ENCODE results near the gene PARVA. TPM values are rescaled to one million over a fixed set of nuclear protein-coding genes. Genes with fewer than 3 reads are reported as not detected.

PARVA gene
- total and polyA plus RNA-seq, 2 of the 8 experiments (the other 6 are each of a cell fraction or from before 2014, with no cell fraction given): 3.1 to 13.5 TPM

DNA sequence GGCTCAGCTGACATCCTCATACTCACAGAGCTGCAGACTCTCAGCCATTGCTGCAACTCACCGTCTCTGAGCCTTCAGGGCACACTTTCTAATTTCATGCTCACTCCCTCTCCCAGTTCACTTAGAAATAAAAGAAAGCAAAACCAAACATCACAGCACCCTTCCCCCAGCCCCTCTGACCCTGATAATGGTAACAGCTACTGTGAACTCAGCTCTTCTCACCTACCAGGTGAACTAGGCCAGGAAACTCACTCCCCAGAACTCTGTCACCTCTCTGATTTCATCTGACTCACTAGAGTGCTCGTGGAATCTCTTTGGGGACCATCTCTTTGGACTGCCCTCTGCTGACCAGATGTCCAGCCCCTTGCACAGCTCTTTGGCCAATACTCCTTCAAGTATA is 14.5 kb upstream of the PARVA start:
- Histone ChIP-seq H3K23me2 (ENCODE audit: low read depth, low read length) (no peaks in the 10 kb centered on the region), H2BK12ac (ENCODE audit: low read depth, low read length) (no peak overlapping the region), H3K4me1 (replicated peaks in 1 of 4; ENCODE audit: control insufficient read depth in 3 of 4, insufficient read depth in 4 of 4, low read length in 3 of 4) (peaks cover 0 to 4% (median 3%) of the 10 kb centered on the region in 4 experiments; a peak in 3 of 7 replicates), H3K18ac (ENCODE audit: extremely low read depth, low read length) (no peak overlapping the region), H4K8ac (ENCODE audit: extremely low read depth, insufficient read depth, low read length) (no peak overlapping the region), H2BK5ac (ENCODE audit: low read depth, low read length) (no peak overlapping the region), H2BK15ac (ENCODE audit: low read length) (no peak overlapping the region), H3K56ac (replicated peaks; ENCODE audit: insufficient read length, low read depth, low read length) (no peak overlapping the region), H3K9ac (replicated peaks in 1 of 4; ENCODE audit: extremely low read depth in 1 of 4, low read depth in 3 of 4, low read length in 3 of 4) (no peak overlapping the region), H2BK120ac (replicated peaks; ENCODE audit: low read depth, low read length) (no peak overlapping the region), H4K20me1 (replicated peaks in 1 of 2; ENCODE audit: control insufficient read depth in 1 of 2, insufficient read depth in 2 of 2, low read length in 2 of 2) (no peaks in the 10 kb centered on the region), H3K23ac (ENCODE audit: insufficient read length) (no peak overlapping the region), H3K79me2 (ENCODE audit: control insufficient read depth in 1 of 2, insufficient read depth in 2 of 2, low read length in 2 of 2) (no peaks in the 10 kb centered on the region), H3K4me3 (ENCODE audit: extremely low read depth in 1 of 4, insufficient read depth in 2 of 4, low read depth in 3 of 4, low read length in 4 of 4) (no peak overlapping the region), H2AFZ (ENCODE audit: low read length) (no peak overlapping the region), H3K27ac (ENCODE audit: low read depth, low read length) (no peak overlapping the region), H3K4ac (replicated peaks; ENCODE audit: insufficient read length, low read depth, low read length) (no peak overlapping the region), H3K36me3 (ENCODE audit: control insufficient read depth in 2 of 4, insufficient read depth in 4 of 4, low read length in 3 of 4) (no peaks in the 10 kb centered on the region), H3K4me2 (ENCODE audit: insufficient read depth in 1 of 2, low read depth in 2 of 2, low read length in 2 of 2) (no peak overlapping the region), H3K14ac (ENCODE audit: insufficient read length) (no peak overlapping the region), H3K27me3 (replicated peaks in 1 of 4; ENCODE audit: control insufficient read depth in 3 of 4, extremely low read depth in 1 of 4, insufficient read depth in 3 of 4, low read length in 3 of 4) (no peaks in the 10 kb centered on the region), H4K5ac (ENCODE audit: insufficient read length, low read depth, low read length) (no peak overlapping the region), H2BK20ac (ENCODE audit: low read length) (no peak overlapping the region), H2AK5ac (ENCODE audit: low read depth, low read length) (no peak overlapping the region), H4K91ac (replicated peaks; ENCODE audit: insufficient read length, low read length) (no peak overlapping the region), H3K9me3 (ENCODE audit: insufficient read depth in 2 of 2, low read depth in 1 of 2, low read length in 1 of 2) (no peaks in the 10 kb centered on the region), H3K79me1 (ENCODE audit: low read depth, low read length) (no peaks in the 10 kb centered on the region)
- ChIA-PET POLR2A (ENCODE audit: partially characterized antibody) (no interaction called here), CTCF (ENCODE audit: partially characterized antibody) (interaction anchor here (1.0 to 1.7 kb wide), 6 partner anchors 10 to 618 kb away, joined by 3 to 6 read pairs (median 6); no protein-coding TSS in a partner anchor)
- WGBS, 2 experiments (ENCODE audit: extremely low coverage in 1 of 2, insufficient coverage in 1 of 2, insufficient read length in 1 of 2, insufficient replicate concordance in 2 of 2, low coverage in 1 of 2, low lambda C conversion rate in 2 of 2, missing lambda C conversion rate in 1 of 2): 40% methylated on average over 2 of the region's 2 CpGs; no CpG with 5 or more reads in 1 of the 2 experiments
- FAIRE-seq: no peak
- DNase-seq (ENCODE audit: low read depth in 1 of 2, low spot score in 2 of 2): no peak
- TF ChIP-seq CTBP2 (IDR thresholded peaks at IDR 0.05; ENCODE audit: borderline replicate concordance, insufficient read depth, insufficient read length, low read length): no peak
- TF ChIP-seq SIN3A (conservative IDR thresholded peaks at IDR 0.05 in 1 of 2, IDR thresholded peaks at IDR 0.05 in 1 of 2; ENCODE audit: low read depth in 1 of 2, low read length in 2 of 2): no peak
- TF ChIP-seq POLR2AphosphoS5 (IDR thresholded peaks at IDR 0.05; ENCODE audit: low read depth, low read length): no peak
- no peak for TF ChIP-seq EP300 (IDR thresholded peaks at IDR 0.05; ENCODE audit: borderline replicate concordance in 1 of 2, low read depth in 2 of 2, low read length in 2 of 2)
- TF ChIP-seq RAD21 (IDR thresholded peaks at IDR 0.05 in 1 of 2, conservative IDR thresholded peaks at IDR 0.05 in 1 of 2; ENCODE audit: low read depth in 2 of 2, low read length in 2 of 2): no peak
- TF ChIP-seq BRCA1 (IDR thresholded peaks at IDR 0.05; ENCODE audit: low read depth, low read length): no peak
- no peak for TF ChIP-seq SUZ12 (IDR thresholded peaks at IDR 0.05; ENCODE audit: low read length)
- no peak for TF ChIP-seq ZNF274 (IDR thresholded peaks at IDR 0.05; ENCODE audit: borderline replicate concordance, extremely low read depth, low read length)
- TF ChIP-seq SIRT6 (IDR thresholded peaks at IDR 0.05; ENCODE audit: low read length): no peak
- no peak for TF ChIP-seq EGR1 (IDR thresholded peaks at IDR 0.05; ENCODE audit: borderline replicate concordance, low read depth, low read length)
- no peak for TF ChIP-seq RNF2 (IDR thresholded peaks at IDR 0.05; ENCODE audit: borderline replicate concordance, low read depth, low read length, missing control alignments, poor library complexity, severe bottlenecking)
- no peak for TF ChIP-seq RBBP5 (IDR thresholded peaks at IDR 0.05; ENCODE audit: borderline replicate concordance, low read depth, low read length)
- no peak for TF ChIP-seq KDM1A (IDR thresholded peaks at IDR 0.05; ENCODE audit: borderline replicate concordance, low read length)

Data from H1 (cell line).